ENCODE data around the gene NPRL2. TPM values are rescaled to one million over a fixed set of nuclear protein-coding genes. Genes with fewer than 3 reads are reported as not detected.

Gene NPRL2
- total and polyA plus RNA-seq, 2 of the 13 experiments (the other 11 are each of a cell fraction or from before 2014, with no cell fraction given) = 30.6 to 51.4 TPM

DNA sequence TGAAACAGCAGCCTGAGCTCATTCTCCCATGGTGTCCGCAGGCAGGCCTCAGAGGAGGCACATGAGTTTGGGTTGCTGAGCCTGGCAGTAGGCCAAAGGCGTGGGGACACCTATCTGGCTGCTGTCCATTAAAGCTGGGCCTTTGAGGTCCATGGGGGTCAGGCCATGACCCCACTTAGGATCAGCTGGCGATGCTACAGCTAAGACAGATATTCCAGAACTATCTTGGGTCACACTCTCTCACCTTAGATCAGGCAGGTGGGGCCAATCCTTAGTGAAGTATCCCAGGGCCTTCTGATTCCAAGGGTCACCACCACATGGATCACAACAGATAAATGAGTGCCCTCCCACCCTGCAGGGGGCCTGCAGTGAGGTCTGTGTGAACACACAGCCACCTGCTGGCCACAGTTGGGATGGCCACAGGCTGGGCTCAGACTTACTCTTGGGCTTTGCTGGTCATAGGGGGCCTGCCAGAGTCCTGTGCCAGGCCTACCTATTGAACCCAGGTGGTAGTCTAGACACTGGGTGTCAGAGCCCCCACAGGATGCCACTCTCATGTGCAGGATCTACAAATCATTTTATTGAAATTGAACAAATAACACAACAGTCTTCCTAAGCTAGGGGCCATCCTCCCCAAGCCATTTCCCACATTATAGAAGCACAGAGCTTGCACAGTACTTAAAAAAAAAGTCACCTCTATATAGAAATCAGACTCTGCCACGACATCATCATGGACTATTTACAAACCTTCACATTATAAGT, 26.0 kb downstream of the NPRL2 start (continued):
- TF ChIP-seq, protein P1, sequence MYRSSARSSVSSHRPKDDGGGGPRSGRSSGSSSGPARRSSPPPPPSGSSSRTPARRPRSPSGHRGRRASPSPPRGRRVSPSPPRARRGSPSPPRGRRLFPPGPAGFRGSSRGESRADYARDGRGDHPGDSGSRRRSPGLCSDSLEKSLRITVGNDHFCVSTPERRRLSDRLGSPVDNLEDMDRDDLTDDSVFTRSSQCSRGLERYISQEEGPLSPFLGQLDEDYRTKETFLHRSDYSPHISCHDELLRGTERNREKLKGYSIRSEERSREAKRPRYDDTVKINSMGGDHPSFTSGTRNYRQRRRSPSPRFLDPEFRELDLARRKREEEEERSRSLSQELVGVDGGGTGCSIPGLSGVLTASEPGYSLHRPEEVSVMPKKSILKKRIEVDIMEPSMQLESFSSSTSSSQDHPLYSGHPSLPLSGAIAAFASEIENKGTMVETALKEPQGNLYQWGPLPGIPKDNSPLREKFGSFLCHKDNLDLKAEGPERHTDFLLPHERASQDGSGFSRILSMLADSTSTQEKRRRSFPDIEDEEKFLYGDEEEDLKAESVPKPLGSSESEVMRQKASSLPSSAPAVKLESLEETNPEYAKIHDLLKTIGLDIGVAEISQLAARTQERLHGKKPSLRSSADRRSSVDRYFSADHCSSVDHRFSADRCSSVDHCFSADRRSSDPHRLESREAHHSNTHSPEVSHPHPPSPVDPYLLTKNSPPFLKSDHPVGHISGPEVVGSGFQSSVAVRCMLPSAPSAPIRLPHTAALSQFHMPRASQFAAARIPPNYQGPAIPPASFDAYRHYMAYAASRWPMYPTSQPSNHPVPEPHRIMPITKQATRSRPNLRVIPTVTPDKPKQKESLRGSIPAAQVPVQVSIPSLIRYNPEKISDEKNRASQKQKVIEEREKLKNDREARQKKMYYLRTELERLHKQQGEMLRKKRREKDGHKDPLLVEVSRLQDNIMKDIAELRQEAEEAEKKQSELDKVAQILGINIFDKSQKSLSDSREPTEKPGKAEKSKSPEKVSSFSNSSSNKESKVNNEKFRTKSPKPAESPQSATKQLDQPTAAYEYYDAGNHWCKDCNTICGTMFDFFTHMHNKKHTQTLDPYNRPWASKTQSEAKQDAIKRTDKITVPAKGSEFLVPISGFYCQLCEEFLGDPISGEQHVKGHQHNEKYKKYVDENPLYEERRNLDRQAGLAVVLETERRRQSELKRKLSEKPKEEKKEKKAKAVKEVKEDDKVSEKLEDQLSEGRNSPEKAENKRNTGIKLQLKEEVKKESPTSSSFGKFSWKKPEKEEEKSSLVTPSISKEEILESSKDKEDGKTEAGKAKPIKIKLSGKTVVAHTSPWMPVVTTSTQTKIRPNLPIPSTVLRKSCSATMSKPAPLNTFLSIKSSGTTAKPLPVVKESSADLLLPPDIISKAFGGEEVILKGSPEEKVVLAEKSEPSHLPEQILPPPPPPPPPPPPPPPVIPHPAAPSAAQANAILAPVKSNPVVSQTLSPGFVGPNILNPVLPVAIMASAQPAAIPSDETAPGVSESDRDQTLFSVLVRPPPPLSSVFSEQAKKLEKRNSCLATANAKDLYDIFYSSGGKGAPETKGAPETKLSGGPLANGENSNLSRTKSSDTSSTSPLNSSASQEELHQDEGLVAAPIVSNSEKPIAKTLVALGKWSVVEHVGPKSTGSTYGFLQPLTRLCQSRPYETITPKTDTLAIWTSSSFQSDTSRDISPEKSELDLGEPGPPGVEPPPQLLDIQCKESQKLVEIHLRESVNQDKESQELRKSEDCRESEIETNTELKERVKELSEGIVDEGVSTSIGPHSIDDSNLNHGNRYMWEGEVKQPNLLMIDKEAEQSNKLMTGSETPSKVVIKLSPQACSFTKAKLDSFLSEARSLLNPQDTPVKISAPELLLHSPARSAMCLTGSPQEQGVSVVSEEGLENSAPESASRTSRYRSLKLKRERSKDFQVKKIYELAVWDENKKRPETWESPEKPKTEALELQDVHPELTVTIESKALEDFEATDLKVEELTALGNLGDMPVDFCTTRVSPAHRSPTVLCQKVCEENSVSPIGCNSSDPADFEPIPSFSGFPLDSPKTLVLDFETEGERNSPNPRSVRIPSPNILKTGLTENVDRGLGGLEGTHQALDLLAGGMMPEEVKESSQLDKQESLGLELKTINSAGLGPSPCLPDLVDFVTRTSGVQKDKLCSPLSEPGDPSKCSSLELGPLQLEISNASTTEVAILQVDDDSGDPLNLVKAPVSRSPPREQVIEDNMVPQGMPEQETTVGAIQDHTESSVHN (CRISPR knock-in tag; IDR thresholded peaks at IDR 0.05) = 0 out of 2 replicates have a peak, but pooled peaks have one; percentile 66
- no peak for TF ChIP-seq ZNF207 (IDR thresholded peaks at IDR 0.05; ENCODE audit: borderline replicate concordance)
- no peak for TF ChIP-seq ATF7 (IDR thresholded peaks at IDR 0.05)
- peak; percentile 59; the same call in 1 of the 2 replicates for TF ChIP-seq ATF7 (CRISPR knock-in tag; IDR thresholded peaks at IDR 0.05)
- TF ChIP-seq SOX5 (CRISPR knock-in tag; IDR thresholded peaks at IDR 0.05; ENCODE audit: borderline replicate concordance) = peak; percentile 35; the same call in 1 of the 2 replicates
- TF ChIP-seq MEIS1 (CRISPR knock-in tag; IDR thresholded peaks at IDR 0.05; ENCODE audit: borderline replicate concordance) = peak; percentile 82; the same call in 1 of the 2 replicates
- TF ChIP-seq ZNF713 (CRISPR knock-in tag; IDR thresholded peaks at IDR 0.05) = no peak
- no peak for TF ChIP-seq ZNF652 (CRISPR knock-in tag; IDR thresholded peaks at IDR 0.05; ENCODE audit: borderline replicate concordance, low read depth)
- no peak for TF ChIP-seq ZNF777 (CRISPR knock-in tag; IDR thresholded peaks at IDR 0.05)
- TF ChIP-seq HIVEP1 (CRISPR knock-in tag; IDR thresholded peaks at IDR 0.05) = peak; percentile 25
- no peak for TF ChIP-seq KDM4B (CRISPR knock-in tag; IDR thresholded peaks at IDR 0.05)
- peak; percentile 61; the same call in 1 of the 2 replicates for TF ChIP-seq ZSCAN21 (CRISPR knock-in tag; IDR thresholded peaks at IDR 0.05; ENCODE audit: borderline replicate concordance)
- TF ChIP-seq MTA3 (CRISPR knock-in tag; IDR thresholded peaks at IDR 0.05) = no peak
- no peak for TF ChIP-seq BORCS8-MEF2B (CRISPR knock-in tag; IDR thresholded peaks at IDR 0.05)
- no peak for TF ChIP-seq ZNF24 (IDR thresholded peaks at IDR 0.05)
- 0 out of 2 replicates have a peak, but pooled peaks have one; percentile 44 for TF ChIP-seq GATAD2A (CRISPR knock-in tag; IDR thresholded peaks at IDR 0.05)
- no peak; the same call in 1 of the 2 replicates for TF ChIP-seq RFX3 (CRISPR knock-in tag; IDR thresholded peaks at IDR 0.05)
- TF ChIP-seq, protein P2, sequence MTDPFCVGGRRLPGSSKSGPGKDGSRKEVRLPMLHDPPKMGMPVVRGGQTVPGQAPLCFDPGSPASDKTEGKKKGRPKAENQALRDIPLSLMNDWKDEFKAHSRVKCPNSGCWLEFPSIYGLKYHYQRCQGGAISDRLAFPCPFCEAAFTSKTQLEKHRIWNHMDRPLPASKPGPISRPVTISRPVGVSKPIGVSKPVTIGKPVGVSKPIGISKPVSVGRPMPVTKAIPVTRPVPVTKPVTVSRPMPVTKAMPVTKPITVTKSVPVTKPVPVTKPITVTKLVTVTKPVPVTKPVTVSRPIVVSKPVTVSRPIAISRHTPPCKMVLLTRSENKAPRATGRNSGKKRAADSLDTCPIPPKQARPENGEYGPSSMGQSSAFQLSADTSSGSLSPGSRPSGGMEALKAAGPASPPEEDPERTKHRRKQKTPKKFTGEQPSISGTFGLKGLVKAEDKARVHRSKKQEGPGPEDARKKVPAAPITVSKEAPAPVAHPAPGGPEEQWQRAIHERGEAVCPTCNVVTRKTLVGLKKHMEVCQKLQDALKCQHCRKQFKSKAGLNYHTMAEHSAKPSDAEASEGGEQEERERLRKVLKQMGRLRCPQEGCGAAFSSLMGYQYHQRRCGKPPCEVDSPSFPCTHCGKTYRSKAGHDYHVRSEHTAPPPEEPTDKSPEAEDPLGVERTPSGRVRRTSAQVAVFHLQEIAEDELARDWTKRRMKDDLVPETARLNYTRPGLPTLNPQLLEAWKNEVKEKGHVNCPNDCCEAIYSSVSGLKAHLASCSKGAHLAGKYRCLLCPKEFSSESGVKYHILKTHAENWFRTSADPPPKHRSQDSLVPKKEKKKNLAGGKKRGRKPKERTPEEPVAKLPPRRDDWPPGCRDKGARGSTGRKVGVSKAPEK (CRISPR knock-in tag; IDR thresholded peaks at IDR 0.05; ENCODE audit: borderline replicate concordance) = no peak

Measured in HepG2 (cell line).